ENCODE data around the gene GPHN.

GRCh38 chr14:66473223-66473622 is 34.7 kb upstream of the GPHN start:
- no peak for TF ChIP-seq CTCF (IDR thresholded peaks at IDR 0.05)
- no peak for TF ChIP-seq POLR2A (IDR thresholded peaks at IDR 0.05)

All from thyroid gland (tissue), 4 donors.